OCI-LY7 (cell line): ENCODE data around the gene TMEM54. TPM values are rescaled to one million over a fixed set of nuclear protein-coding genes. Genes with fewer than 3 reads are reported as not detected.

Experiments used
- BruUV-seq: library from RNA; stranded (reverse); fragments of 400-500 nt; replicated peaks from 2 replicates; lab custom pipeline; 2021; lab: Mats Ljungman, UMichigan
- CTCF ChIA-PET: fragments of 300-600 bp; sonication (Branson Sonifier 250); formaldehyde crosslinking; loops from one replicate; lab custom pipeline; 2022; ENCODE audit warnings: antibody characterized with exemption; ENCODE audit not compliant: unreplicated experiment; lab: Charles Lee
- POLR2A ChIA-PET: fragments of 300-600 bp; sonication (Branson Sonifier 250); formaldehyde crosslinking; loops from one replicate; lab custom pipeline; 2022; ENCODE audit warnings: antibody characterized with exemption; lab: Charles Lee
- DNase-seq: peaks from one replicate; pipeline ENCODE4 v3.0.0-alpha.2; 2015; ENCODE audit warnings: low spot score
- H2AFZ ChIP-seq: fragments of 200-600 bp; sonication (generic), shearing (Covaris generic); 2 replicates; pipeline ENCODE4 v1.6.1; 2014; ENCODE audit warnings: mild to moderate bottlenecking, antibody characterized with exemption, low read length, moderate library complexity
- H3K27ac ChIP-seq: fragments of 200-600 bp; sonication (generic); 2 replicates; pipeline ENCODE4 v1.5.1; 2014; ENCODE audit warnings: mixed run types, low read depth, mild to moderate bottlenecking, moderate library complexity, low read length, inconsistent platforms; ENCODE audit not compliant: poor library complexity, severe bottlenecking
- H3K36me3 ChIP-seq: fragments of 200-600 bp; sonication (generic); 2 replicates; pipeline ENCODE4 v1.6.1; 2014; ENCODE audit warnings: mild to moderate bottlenecking, antibody characterized with exemption, low read length, moderate library complexity, mixed read lengths; ENCODE audit not compliant: insufficient read depth
- H3K4me1 ChIP-seq: fragments of 200-600 bp; sonication (generic); 2 replicates; pipeline ENCODE4 v1.5.1; 2014; ENCODE audit warnings: mild to moderate bottlenecking, low read length; ENCODE audit not compliant: insufficient read depth, poor library complexity, severe bottlenecking
- H3K4me2 ChIP-seq: fragments of 200-600 bp; sonication (generic); 2 replicates; pipeline ENCODE4 v1.6.1; 2014; ENCODE audit warnings: mild to moderate bottlenecking, low read length
- H3K4me3 ChIP-seq: fragments of 200-600 bp; sonication (generic); 2 replicates; pipeline ENCODE4 v1.5.1; 2014; ENCODE audit warnings: mild to moderate bottlenecking, low read depth, low read length; ENCODE audit not compliant: poor library complexity, severe bottlenecking
- H3K79me2 ChIP-seq: fragments of 200-600 bp; sonication (generic); 2 replicates; pipeline ENCODE4 v1.6.1; 2016; ENCODE audit warnings: low read depth, mild to moderate bottlenecking, low read length, moderate library complexity, mixed read lengths; ENCODE audit not compliant: insufficient read depth
- H3K9me2 ChIP-seq: fragments of 200-600 bp; sonication (generic); 2 replicates; pipeline ENCODE4 v1.6.1; 2016; ENCODE audit warnings: mild to moderate bottlenecking, low read length, mixed read lengths; ENCODE audit not compliant: insufficient read depth
- H3K9me3 ChIP-seq: fragments of 200-600 bp; sonication (generic); 2 replicates; pipeline ENCODE4 v1.6.1; 2014; ENCODE audit warnings: mild to moderate bottlenecking, mixed run types, low read length, mixed read lengths
- H4K20me1 ChIP-seq: fragments of 200-600 bp; sonication (generic); 2 replicates; pipeline ENCODE4 v1.6.1; 2014; ENCODE audit warnings: mild to moderate bottlenecking, antibody characterized with exemption, low read length, moderate library complexity, mixed read lengths; ENCODE audit not compliant: insufficient read depth
- CTCF ChIP-seq: fragments of 200-600 bp; sonication (generic); conservative IDR thresholded peaks from 2 replicates; pipeline ENCODE4 v1.5.1; 2014; ENCODE audit warnings: mild to moderate bottlenecking, antibody characterized with exemption, low read length, moderate library complexity, mixed read lengths
- EZH2phosphoT487 ChIP-seq: fragments of 200-600 bp; sonication (generic); IDR thresholded peaks from 2 replicates; pipeline ENCODE4 v1.6.1; 2018; ENCODE audit warnings: low read depth, borderline replicate concordance, mild to moderate bottlenecking, mixed run types, antibody characterized with exemption, low read length, moderate library complexity, mixed read lengths
- intact Hi-C: fragments of 100-400 bp; cut with micrococcal nuclease; formaldehyde crosslinking; loops from one replicate; pipeline ENCODE4 v1.10.0; 2022; ENCODE audit not compliant: unreplicated experiment
- total RNA-seq, 2 experiments: library from RNA; depleted of rRNA in 1 of 2; stranded (reverse); fragments of >200 nt in 1 of 2; shearing (Covaris generic) in 1 of 2; gene quantifications; 2 replicates each; pipeline ENCODE4 v1.2.3, GENCODE V29; 2014 to 2022

Gene TMEM54
- total RNA-seq, 2 experiments from 2014 or later: 0.93 to 3.1 TPM

- no peak overlapping the region for H3K27ac ChIP-seq
- no peaks in the 10 kb centered on the region for H3K79me2 ChIP-seq
- TF ChIP-seq EZH2phosphoT487: no peak
- TF ChIP-seq CTCF: no peak
- CTCF ChIA-PET: no interaction called here
- H3K9me2 ChIP-seq: no peaks in the 10 kb centered on the region
- no peak for DNase-seq
- intact Hi-C loops: no loop called here
- H3K4me2 ChIP-seq: no peak overlapping the region
- H3K9me3 ChIP-seq: no peaks in the 10 kb centered on the region
- no peaks in the 10 kb centered on the region for H3K36me3 ChIP-seq
- H4K20me1 ChIP-seq: no peaks in the 10 kb centered on the region
- peaks cover 4% of the 10 kb centered on the region for H3K4me1 ChIP-seq
- POLR2A ChIA-PET: no interaction called here
- no peak overlapping the region for H3K4me3 ChIP-seq
- no peak overlapping the region for H2AFZ ChIP-seq
- no TSS peak for BruUV-seq
Observed at GRCh38 chr1:32894681-32895080, 6.5 kb downstream of the TMEM54 start.

- no peak for TF ChIP-seq EZH2phosphoT487
- TF ChIP-seq CTCF: no peak
- Histone ChIP-seq H4K20me1 (no peaks in the 10 kb centered on the region), H3K36me3 (no peaks in the 10 kb centered on the region), H2AFZ (peak overlapping the region; percentile 49; the same call in 1 of the 2 replicates), H3K27ac (no peak overlapping the region), H3K9me2 (no peaks in the 10 kb centered on the region), H3K9me3 (no peaks in the 10 kb centered on the region), H3K79me2 (no peaks in the 10 kb centered on the region), H3K4me3 (peak overlapping the region; percentile 66), H3K4me1 (peaks cover 4% of the 10 kb centered on the region), H3K4me2 (peak overlapping the region; percentile 65)
- DNase-seq: no peak
- intact Hi-C loops: no loop called here
- POLR2A ChIA-PET: interaction anchor here (0.6 kb wide), 1 partner anchor 200 kb away, joined by 3 read pairs; no protein-coding TSS in a partner anchor
- no TSS peak for BruUV-seq
- CTCF ChIA-PET: no interaction called here
Observed at GRCh38 chr1:32894019-32894600, 7.1 kb downstream of the TMEM54 start.
